DMS53 (cell line): ENCODE results near the gene A4GALT.
A peak's percentile ranks its signal among the peaks of the same experiment; 100 is the strongest.

Experiments
- DNase-seq: peaks from one replicate; lab custom pipeline; 2025; lab: John Stamatoyannopoulos, UW

The A4GALT gene

DNA sequence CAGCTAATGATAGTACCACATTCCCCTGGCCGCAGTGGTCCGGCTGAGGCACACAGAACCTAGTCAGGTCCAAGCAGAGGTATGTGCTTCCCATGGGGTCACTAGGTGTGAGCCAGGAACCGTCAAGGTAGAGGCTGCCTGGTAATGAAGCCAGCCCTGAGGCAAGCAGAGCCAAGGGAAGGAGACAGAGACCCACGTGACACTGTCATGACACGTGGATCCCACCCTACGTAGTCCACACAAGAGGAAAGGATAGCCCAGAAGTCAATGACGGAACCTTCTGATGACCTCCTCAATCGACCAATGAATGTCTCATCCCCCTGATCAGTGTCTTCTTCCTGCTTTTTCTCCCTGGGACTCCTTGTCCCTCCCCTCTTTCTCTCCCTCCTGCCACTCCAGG, 19.0 kb downstream of the A4GALT start:
- no peak for DNase-seq

DNA sequence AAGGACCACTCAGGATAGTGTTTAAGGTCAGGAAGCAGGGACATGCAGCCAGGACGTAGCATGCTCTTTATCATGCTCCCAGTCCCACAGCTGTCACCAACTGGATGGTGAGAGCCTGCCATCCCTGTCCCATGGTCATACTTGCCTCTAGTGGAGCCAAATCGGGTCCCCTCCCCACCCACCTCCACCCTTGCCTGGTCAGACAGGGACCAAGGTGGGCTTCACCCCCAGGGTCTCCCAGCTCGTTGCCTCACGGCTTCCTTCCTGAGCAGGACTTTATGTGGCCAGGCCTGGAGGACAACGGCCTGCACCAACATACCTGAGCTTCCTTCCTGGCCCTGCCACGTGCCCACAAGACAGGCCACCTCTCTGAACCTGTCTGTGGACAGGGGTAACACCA, 19.8 kb downstream of the A4GALT start:
- DNase-seq: no peak

DNA sequence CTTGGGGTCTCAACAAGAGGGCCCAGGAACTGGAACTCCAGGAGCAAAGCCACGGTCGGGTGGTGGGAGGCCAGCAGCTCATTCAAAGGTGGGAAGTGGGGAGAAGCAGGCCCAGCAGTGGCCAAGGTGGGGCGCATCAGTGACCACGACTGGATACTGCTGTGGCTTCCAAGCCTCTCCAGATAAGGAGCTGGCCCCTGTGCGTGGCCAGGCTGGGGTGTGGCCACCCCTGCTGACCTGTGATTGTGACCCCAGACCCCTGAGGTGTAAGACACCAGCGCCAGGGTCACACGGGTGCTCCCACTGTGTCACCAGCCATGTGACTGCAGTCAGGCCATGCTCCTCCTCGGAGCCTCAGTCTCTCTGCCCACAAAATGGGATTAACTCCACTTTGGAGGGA, 20.3 kb downstream of the A4GALT start:
- DNase-seq: no peak

DNA sequence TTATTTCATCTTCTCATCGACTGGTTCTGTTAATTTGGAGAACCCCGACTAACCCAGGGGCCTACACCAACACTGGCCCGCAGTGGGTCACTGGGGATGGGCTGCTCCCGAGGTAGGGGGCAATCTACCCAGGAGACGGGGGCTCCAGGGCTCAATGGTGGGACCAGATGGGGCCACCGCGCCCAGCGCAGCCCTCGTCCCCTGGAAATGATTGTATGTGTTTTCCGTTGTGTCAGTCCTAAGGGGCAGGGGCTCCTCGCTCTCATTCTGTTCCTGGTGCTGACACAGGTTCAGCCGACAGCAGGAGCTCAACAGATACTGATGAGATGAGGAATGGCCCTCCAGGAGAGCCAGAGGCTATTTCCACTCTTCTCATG, 20.7 kb downstream of the A4GALT start:
- no peak for DNase-seq

DNA sequence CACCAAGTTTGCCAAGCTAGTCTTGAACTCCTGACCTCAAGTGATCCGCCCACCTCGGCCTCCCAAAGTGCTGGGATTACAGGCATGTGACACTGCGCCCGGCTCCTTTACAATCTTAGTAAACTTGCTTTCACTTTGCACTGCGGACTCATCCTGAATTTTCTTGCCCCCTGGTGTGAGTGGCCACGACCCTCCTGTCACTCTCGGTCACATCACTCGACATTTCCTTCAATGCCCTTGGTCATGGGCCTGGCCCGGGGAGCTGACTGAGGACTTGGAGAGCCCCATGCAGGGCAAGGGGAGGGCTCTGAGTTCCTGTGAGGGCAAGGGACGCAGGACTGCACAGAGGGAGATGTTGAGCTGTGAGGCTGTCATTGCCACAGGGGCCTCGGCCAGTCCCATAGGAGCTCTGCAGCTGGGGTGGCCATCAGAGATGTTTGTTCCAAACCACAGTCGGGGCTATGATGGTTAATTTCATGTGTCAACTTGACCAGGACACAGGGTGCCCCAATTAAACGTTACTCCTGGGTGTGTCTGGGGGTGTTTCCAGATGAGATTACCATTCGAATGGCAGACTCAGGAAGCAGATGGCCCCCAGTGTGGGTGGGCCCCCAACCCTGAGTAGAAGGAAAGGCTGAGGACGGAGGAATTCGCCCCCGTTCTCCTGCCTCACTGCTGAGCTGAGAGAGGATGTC, 21.2 kb downstream of the A4GALT start:
- no peak for DNase-seq

DNA sequence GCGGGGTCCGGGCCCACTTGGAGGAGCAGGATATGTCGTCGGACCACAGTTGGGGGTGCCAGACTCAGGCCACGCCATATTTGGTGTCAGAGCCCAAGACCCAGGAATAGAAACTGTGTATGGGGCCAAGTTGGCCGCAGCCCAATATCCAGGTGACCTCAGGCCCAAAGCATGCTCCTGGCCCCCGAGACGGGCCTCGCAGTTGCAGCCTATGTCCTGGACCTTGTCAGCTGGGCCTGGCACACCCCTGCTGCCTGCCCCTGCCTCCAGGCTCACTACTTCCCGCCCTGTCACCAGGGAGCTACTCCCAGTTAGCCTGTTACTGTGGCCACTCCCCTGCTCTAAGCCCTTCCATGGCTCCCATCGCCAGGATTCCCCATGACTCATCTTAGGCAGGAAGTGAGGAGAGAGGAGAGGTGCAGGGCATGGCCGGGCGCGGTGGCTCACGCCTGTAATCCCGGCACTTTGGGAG, 23.1 kb downstream of the A4GALT start:
- no peak for DNase-seq

DNA sequence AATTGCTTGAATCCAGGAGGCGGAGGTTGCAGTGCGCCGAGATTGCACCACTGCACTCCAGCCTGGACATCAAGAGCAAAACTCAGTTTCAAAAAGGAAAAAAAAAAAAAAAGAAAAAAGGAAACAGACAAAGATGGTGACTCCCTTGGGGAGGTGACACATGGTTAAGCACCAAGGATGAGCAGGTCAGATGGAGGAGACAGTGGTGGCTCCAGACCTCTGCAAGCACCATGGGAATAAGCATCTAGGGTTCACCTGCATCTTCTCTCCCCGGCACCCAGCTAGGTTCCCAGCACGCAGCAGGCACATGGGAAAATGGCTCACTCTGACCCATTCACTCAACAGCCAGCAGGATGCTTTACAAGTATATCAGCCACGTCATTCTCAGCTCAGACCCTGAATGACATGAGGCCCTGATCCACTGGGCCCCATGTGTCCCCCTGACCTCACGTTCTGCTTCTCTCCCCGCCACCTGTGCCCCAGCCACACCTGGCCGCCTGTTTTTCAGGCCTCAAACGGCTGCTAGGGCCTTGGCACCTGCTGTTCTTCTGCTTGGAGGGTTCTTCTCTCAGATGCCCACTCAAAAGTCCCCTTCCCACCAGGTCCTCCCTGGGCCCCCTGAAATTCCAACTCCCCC, 24.2 kb downstream of the A4GALT start:
- DNase-seq: no peak

DNA sequence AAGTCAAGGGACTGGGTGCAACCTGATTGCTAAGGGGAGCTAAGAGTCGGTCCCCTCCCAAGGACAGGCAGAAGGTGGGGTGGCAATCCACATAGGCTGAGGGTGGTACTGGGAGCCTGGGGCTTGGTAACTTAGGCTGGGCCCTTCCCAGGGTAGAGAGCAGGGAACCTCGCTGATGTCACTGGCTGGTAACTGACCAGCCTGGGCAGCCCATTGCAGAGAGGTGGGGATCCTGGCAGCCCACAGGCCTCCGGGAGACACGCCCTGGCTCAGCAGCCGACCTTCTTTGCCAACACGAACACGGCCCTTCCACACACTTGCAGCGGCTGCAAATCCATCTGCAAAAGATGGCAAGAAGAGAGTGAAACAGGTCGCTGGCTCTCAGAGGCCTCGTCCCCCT, 25.4 kb downstream of the A4GALT start:
- DNase-seq: no peak

DNA sequence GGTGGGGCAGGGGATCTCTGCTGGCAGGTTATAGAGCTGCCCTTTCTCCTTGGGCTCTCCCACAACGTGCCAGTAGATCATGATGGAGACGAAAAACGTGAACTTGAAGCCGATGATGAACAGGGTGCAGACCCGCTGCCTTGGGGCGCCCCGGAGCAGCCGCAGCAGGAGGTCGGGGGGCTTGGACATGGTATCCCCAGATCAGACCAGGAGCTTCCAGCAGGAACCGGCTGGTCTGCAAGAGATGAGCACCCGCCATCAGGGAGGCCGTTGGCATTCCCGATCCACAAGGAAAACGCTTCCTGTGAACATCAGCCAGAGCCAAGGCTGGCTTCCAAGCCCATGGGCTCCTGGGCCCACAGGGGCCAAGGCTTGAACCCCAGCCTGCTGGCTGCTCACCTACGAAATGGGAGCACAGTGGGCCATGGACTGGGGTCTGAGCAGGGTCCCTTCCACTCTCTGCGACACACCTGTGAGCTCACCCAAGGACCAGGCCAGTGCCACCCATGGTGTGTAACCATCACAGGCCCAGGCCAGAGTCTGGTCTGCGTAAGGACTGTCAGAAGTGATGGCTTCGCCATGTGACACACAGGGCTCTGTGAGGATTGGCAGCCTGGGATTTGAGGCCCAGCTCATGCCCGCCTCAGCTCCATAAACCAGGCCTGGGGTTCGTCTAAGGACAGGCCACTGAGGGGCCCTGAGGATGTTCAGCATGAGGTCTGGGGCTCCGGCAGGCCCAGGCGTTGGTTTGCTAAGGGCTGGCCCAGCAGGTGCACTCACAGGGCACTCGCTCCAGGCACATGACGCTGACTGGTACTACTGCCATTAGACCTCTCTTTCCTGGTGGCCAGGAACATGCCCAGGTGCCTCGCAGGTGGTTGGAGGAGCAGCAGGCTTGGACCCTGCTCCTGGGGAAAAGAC, 26.6 kb downstream of the A4GALT start:
- no peak for DNase-seq

DNA sequence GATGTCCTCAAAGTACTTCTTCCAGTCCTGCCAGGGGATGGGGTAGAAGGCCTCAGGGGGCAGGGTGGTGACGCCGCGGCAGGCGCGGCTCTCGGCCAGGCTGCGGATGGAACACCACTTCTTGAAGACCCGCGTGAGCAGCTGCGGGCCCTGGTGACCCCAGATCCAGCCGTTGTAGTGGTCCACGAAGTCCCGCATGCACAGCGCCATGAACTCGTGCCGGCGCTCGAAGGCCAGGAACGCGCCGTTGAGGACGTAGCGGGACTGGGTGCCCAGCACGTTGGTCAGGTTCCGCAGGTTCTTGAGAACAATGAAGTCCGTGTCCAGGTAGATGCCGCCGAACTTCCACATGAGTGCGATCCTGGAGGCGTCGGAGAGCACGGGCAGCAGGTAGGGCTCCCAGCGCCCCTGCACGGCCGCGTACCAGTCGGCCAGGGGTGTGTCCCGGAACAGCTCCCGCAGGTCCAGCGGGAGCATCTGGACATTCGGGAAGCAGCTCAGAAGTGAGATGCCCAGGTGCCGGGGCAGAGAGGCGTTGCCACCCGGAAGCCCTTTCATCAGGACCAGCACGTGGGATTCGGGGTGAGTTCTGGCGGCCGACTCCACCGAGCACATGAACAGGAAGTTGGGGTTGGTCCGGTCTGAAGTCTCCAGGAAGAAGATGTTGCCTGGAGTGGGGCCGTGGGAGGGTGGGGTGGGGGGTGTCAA, 27.5 kb downstream of the A4GALT start:
- DNase-seq: no peak

DNA sequence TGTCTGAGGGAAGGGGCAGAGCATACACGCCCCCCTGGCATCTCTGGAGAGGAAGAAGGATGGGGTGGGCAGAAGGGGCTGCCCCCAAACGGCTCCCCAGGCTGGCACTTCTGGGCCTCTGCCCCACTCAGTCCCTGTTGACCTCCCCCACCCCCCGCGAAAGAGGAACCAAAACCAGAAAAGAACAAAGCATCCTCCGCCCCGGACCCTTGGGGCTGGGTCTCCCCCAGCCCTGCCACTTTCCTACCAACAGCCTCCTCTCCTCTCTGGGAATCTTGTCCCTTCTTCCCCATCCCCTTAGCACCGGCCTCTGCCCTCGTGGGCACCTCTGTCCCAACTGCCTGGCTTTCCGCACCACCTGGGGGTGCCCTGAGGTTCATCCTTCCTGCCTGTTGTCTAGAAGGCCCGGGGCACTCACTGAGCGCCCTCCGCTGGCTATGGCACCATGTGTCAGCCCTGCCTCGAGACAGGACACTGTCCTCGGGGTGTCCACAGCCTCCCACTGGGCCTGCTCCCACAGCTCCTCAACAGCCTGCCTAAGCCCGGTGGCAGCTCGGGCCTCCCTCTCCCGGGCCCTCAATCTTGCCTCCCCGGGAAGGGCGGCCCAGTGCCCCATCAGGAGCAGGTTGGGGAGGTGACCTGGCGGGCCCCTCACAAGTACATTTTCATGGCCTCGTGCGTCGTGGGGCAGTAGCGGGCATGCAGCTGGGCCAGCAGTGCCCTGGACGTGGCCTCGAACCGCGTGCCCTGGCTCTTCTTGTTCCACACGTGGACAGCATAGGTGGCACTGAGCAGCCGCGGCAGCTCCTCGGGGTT, 28.2 kb downstream of the A4GALT start:
- peak; percentile 8 for DNase-seq

DNA sequence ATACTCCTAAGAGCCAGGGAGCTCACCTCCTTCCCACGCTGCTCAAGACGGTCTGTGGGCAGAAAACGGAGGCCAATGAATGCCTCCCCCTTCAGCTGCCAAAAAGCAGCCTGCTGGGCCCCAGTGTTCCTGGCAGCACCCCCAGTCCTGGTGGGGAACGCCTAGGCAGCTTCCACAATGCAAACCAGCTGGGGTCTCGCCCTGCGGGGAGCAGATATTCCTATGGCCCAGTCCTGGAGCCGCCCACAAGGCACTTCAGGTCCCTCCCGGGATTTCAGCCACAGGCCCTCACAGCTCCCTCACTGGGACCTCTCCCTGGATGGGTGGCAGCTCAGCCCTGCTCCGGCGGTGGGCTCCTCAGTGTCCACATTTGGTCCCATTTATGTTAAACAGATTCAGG, 29.2 kb downstream of the A4GALT start:
- no peak for DNase-seq

DNA sequence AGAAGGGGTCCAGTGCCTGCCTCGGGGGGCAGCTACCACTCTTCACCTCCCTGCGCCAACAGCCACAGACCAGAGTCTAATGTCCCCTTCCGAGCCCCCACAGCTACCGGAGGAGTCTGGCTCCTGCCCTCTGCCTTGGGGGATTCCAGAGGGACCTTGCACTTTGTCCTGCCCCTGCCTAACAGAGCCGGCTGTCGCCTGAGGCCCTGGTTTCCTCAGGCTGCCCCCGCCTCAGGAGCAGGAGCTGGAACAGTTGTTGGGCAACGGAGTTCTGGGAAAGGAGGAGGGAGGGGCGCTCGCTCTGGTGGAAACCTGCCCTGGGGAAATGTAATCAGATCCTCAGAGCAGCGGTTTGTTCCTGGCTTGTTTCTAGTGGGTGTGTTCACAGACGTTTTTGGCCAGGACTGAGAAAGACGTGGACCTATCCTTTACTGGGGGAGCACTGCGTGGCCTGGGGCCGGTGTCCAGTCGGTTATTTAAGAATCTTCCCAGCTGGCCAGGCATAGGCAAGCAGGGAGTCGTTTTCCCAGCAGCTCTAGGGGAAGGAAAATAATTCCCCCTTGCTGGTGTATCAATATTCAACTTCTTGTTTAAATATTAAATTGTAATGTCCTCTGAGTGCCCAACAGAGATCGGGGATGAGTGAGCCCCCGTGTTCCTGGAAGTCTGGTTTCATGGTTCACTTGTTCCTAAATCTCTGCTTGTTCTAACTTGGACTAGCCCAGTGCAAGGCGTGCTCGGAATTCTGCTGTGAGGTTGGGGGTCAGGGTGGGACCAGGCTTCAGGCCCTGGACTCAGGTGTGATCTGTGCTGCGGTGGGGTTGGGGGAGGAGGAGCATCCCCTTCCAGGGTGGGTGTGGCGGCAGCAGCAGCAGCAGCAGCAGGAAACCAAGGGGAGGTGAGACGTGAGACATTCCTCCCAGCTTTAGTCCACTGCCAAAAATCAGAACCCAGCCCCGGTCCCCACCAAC, 32.1 kb downstream of the A4GALT start:
- DNase-seq: no peak

DNA sequence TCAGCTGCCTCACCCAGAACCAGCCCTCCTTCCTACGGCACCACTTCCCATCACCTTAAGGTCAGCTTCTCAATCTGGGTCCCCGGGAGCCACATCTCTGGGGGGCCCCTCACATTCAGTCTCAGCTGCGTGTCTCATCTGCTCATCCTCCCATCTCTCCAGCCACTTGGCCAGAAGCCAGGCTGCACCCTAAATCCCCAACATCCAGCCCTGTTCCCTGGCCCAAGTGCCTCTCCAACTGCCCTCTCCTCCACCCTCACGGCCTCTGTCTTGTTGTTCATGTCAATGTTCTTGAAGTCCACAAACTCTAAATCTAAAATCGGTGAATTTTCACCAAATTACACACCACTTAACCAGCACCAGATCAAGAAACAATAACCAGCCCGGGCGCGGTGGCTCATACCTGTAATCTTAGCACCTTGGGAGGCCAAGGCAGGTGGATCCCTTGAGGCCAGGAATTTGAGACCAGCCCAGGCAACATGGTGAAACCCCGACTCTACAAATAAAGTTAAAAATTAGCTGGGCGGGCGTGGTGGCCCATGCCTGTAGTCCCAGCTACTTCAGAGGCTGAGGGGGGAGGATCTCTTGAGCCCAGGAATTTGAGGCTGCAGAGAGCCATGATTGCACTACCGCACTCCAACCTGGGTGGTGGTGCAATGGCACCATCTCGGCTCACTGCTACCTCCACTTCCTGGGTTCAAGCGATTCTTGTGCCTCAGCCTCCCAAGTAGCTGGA, 33.7 kb downstream of the A4GALT start:
- no peak for DNase-seq

DNA sequence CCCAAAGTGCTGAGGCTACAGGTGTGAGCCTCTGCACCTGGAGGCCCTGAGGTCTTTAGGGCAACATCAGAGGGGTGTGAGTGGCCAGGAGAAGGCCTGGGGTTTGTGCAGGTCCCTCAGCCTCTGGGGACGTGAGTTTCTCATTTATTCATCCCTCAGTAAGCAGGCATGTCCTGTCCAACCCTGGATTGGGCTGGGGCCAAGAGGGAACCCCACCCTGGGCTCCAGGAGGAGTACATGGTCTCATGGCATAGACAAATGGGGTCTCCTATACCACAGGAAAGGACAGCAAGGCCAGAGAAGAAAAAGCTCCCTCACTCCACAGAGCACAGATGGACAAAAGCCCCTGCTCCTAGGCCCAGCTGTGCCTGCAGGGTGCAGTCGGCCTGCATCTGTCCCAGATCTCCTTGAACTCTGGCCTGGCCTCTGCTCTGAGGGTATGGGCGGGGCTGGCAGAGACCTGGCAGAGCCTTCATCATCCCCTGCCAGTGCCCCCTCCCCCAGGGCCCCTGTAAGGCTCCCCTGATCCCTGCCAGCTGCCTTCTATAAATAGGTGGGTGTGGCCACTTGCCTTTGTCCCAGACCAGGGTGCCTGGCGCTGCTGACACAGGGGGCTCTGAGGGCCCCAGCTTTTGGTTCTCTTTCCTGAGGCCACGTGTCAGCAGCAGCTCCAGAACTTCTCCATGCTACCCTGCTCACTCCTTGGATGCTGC, 34.6 kb downstream of the A4GALT start:
- DNase-seq: no peak

DNA sequence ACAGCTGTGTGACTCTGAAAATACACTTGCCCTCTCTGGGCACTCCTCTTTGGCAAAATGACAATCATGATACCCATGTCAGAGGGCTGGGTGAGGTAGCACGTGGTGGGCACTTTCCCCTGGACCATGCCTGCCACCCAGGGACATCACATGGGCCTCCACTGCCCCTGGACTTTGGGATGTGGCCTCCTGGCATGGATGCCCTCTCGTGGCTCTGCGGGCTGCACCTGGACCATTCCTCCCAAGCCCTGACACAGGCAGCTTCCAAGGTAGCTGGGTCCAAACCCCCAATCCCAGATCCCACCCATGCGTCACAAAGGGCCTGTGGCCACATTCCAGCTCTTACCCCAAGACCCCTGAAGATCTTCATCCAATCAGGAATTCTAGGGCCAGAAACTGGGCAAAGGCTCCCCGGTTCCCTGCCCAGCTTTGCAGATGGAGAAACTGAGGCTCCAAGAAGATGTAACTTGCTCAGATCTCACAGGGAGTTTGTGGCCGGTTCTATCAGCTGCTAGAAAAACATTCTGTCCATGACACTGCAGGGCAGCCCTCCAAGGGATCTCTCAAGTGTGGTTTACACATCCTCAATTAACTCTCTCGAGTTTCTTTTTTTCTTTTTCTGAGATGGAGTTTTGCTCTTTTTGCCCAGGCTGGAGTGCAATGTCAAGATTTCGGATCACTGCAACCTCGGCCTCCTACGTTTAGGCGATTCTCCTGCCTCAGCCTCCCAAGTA, 36.0 kb downstream of the A4GALT start:
- no peak for DNase-seq

DNA sequence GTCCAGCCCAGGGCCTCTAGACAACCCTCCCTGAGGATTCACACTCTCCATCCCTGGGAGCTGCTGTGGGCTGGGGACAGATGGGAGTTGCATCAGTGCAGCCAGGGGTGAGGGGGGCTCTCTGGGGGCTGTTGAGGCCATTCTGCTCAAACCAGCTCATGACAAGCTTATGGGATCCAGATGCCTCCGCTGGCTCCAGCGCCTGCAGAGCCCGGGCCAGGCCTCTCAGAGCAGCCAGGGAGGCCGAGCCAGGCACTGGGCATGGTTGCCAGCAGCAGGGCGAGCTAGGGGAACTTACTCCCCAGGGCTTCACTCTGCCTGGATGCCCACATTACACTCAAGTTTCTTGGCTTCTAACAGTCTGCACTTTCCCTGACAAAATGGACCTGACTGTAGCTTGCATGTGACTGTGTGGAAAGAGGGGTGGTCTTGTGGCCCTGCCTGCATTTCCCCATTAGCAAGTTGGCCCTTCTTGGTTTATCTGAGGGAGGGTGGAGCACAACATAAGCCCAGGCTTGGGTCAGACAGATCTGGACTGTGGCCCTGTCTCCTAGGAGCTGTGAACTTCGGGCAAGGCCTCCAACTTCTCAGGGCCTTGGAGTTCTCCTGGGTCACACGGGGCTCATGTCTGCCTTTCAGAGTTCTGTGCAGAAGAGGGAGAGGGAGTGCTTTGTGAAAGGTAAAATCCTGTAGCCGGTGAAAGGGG, 36.9 kb downstream of the A4GALT start:
- no peak for DNase-seq
